ENCODE data around the gene MBTPS2. TPM values are rescaled to one million over a fixed set of nuclear protein-coding genes. Genes with fewer than 3 reads are reported as not detected.

MBTPS2 gene
- 2.4 TPM for total RNA-seq
- 2.7 TPM for polyA plus RNA-seq
- long read RNA-seq, donor 1 = 0 reads
- long read RNA-seq, donor 2, full-length matches to known transcripts = 11 of 17 reads
- long read RNA-seq, donor 2, partial matches to known transcripts = 6 of 17 reads
- long read RNA-seq, donor 2, other reads (novel, unspliced or antisense) = 0 of 17 reads
- long read RNA-seq, donor 3, full-length matches to known transcripts = 2 of 2 reads
- long read RNA-seq, donor 3, partial matches to known transcripts = 0 of 2 reads
- long read RNA-seq, donor 3, other reads (novel, unspliced or antisense) = 0 of 2 reads
- long read RNA-seq, donor 4, full-length matches to known transcripts = 4 of 4 reads
- long read RNA-seq, donor 4, partial matches to known transcripts = 0 of 4 reads
- long read RNA-seq, donor 4, other reads (novel, unspliced or antisense) = 0 of 4 reads
- long read RNA-seq, donor 5, full-length matches to known transcripts = 3 of 3 reads
- long read RNA-seq, donor 5, partial matches to known transcripts = 0 of 3 reads
- long read RNA-seq, donor 5, other reads (novel, unspliced or antisense) = 0 of 3 reads
- long read RNA-seq, donor 6, full-length matches to known transcripts = 2 of 2 reads
- long read RNA-seq, donor 6, partial matches to known transcripts = 0 of 2 reads
- long read RNA-seq, donor 6, other reads (novel, unspliced or antisense) = 0 of 2 reads
- long read RNA-seq, donor 7, full-length matches to known transcripts = 5 of 5 reads
- long read RNA-seq, donor 7, partial matches to known transcripts = 0 of 5 reads
- long read RNA-seq, donor 7, other reads (novel, unspliced or antisense) = 0 of 5 reads
- long read RNA-seq, donor 8, full-length matches to known transcripts = 1 of 1 reads
- long read RNA-seq, donor 8, partial matches to known transcripts = 0 of 1 reads
- long read RNA-seq, donor 8, other reads (novel, unspliced or antisense) = 0 of 1 reads
- long read RNA-seq, donor 9, full-length matches to known transcripts = 1 of 1 reads
- long read RNA-seq, donor 9, partial matches to known transcripts = 0 of 1 reads
- long read RNA-seq, donor 9, other reads (novel, unspliced or antisense) = 0 of 1 reads
- long read RNA-seq, donor 10, full-length matches to known transcripts = 6 of 6 reads
- long read RNA-seq, donor 10, partial matches to known transcripts = 0 of 6 reads
- long read RNA-seq, donor 10, other reads (novel, unspliced or antisense) = 0 of 6 reads

- H3K4me3 ChIP-seq (ENCODE audit: low read length in 2 of 2) = peak within 1 kb of the TSS; percentile 58 to 77
- H3K4me1 ChIP-seq (ENCODE audit: control insufficient read depth in 2 of 2, insufficient read depth in 2 of 2, low read length in 2 of 2) = peaks cover 4 to 6% of the 10 kb centered on the region in 2 donors
- H3K27ac ChIP-seq (ENCODE audit: low read depth in 1 of 2, low read length in 1 of 2) = peak within 1 kb of the TSS; percentile 61 to 65
- H3K36me3 ChIP-seq (ENCODE audit: control insufficient read depth in 2 of 2, insufficient read depth in 2 of 2, low read length in 1 of 2) = no peaks in the 10 kb centered on the region
- H3K9me3 ChIP-seq (ENCODE audit: control insufficient read depth in 2 of 2, insufficient read depth in 1 of 2, low read length in 1 of 2) = no peaks in the 10 kb centered on the region
- under 1% methylated on average over 54 of the region's 61 CpGs for WGBS
- peak; percentile 59 to 93 (median 74) for DNase-seq (ENCODE audit: low read depth in 6 of 9, low spot score in 9 of 9)
- H3K27me3 ChIP-seq (ENCODE audit: control insufficient read depth in 2 of 2, insufficient read depth in 1 of 2, low read length in 1 of 2) = no peaks in the 10 kb centered on the region
Measured at GRCh38 chrX:21839334-21840192, at the start of gene MBTPS2. TSS of gene MBTPS2 (plus strand) at chrX:21839617. CDS start at chrX:21839735, 118 bp downstream.

- Histone ChIP-seq H3K9me3 (ENCODE audit: control insufficient read depth in 2 of 2, insufficient read depth in 1 of 2, low read length in 1 of 2) (no peaks in the 10 kb centered on the region), H3K27ac (ENCODE audit: low read depth in 1 of 2, low read length in 1 of 2) (no peak overlapping the region), H3K4me1 (ENCODE audit: control insufficient read depth in 2 of 2, insufficient read depth in 2 of 2, low read length in 2 of 2) (no peaks in the 10 kb centered on the region), H3K36me3 (ENCODE audit: control insufficient read depth in 2 of 2, insufficient read depth in 2 of 2, low read length in 1 of 2) (no peaks in the 10 kb centered on the region), H3K27me3 (ENCODE audit: control insufficient read depth in 2 of 2, insufficient read depth in 1 of 2, low read length in 1 of 2) (no peaks in the 10 kb centered on the region), H3K4me3 (ENCODE audit: low read length in 2 of 2) (no peak overlapping the region)
- 98% methylated on average over 6 of the region's 6 CpGs for WGBS
- no peak for DNase-seq (ENCODE audit: low read depth in 6 of 9, low spot score in 9 of 9)
Measured at GRCh38 chrX:21798677-21799219, 40.7 kb upstream of the MBTPS2 start.

GRCh38 chrX:21799767-21800166 is 39.6 kb upstream of the MBTPS2 start:
- Histone ChIP-seq H3K27ac (ENCODE audit: low read depth in 1 of 2, low read length in 1 of 2) (no peak overlapping the region), H3K9me3 (ENCODE audit: control insufficient read depth in 2 of 2, insufficient read depth in 1 of 2, low read length in 1 of 2) (no peaks in the 10 kb centered on the region), H3K4me3 (ENCODE audit: low read length in 2 of 2) (no peak overlapping the region), H3K4me1 (ENCODE audit: control insufficient read depth in 2 of 2, insufficient read depth in 2 of 2, low read length in 2 of 2) (no peaks in the 10 kb centered on the region), H3K27me3 (ENCODE audit: control insufficient read depth in 2 of 2, insufficient read depth in 1 of 2, low read length in 1 of 2) (no peaks in the 10 kb centered on the region), H3K36me3 (ENCODE audit: control insufficient read depth in 2 of 2, insufficient read depth in 2 of 2, low read length in 1 of 2) (no peaks in the 10 kb centered on the region)
- no peak for DNase-seq (ENCODE audit: low read depth in 6 of 9, low spot score in 9 of 9)
- WGBS = 89% methylated on average over 6 of the region's 6 CpGs

GRCh38 chrX:21800344-21800770 is 39.1 kb upstream of the MBTPS2 start:
- 49% methylated on average over 1 of the region's 1 CpG for WGBS
- Histone ChIP-seq H3K36me3 (ENCODE audit: control insufficient read depth in 2 of 2, insufficient read depth in 2 of 2, low read length in 1 of 2) (no peaks in the 10 kb centered on the region), H3K27me3 (ENCODE audit: control insufficient read depth in 2 of 2, insufficient read depth in 1 of 2, low read length in 1 of 2) (no peaks in the 10 kb centered on the region), H3K27ac (ENCODE audit: low read depth in 1 of 2, low read length in 1 of 2) (no peak overlapping the region), H3K4me3 (ENCODE audit: low read length in 2 of 2) (no peak overlapping the region), H3K9me3 (ENCODE audit: control insufficient read depth in 2 of 2, insufficient read depth in 1 of 2, low read length in 1 of 2) (no peaks in the 10 kb centered on the region), H3K4me1 (ENCODE audit: control insufficient read depth in 2 of 2, insufficient read depth in 2 of 2, low read length in 2 of 2) (no peaks in the 10 kb centered on the region)
- no peak for DNase-seq (ENCODE audit: low read depth in 6 of 9, low spot score in 9 of 9)

GRCh38 chrX:21802054-21802670 is 37.3 kb upstream of the MBTPS2 start:
- Histone ChIP-seq H3K27ac (ENCODE audit: low read depth in 1 of 2, low read length in 1 of 2) (no peak overlapping the region), H3K9me3 (ENCODE audit: control insufficient read depth in 2 of 2, insufficient read depth in 1 of 2, low read length in 1 of 2) (no peaks in the 10 kb centered on the region), H3K27me3 (ENCODE audit: control insufficient read depth in 2 of 2, insufficient read depth in 1 of 2, low read length in 1 of 2) (no peaks in the 10 kb centered on the region), H3K4me1 (ENCODE audit: control insufficient read depth in 2 of 2, insufficient read depth in 2 of 2, low read length in 2 of 2) (no peaks in the 10 kb centered on the region), H3K4me3 (ENCODE audit: low read length in 2 of 2) (no peak overlapping the region), H3K36me3 (ENCODE audit: control insufficient read depth in 2 of 2, insufficient read depth in 2 of 2, low read length in 1 of 2) (no peaks in the 10 kb centered on the region)
- WGBS = 92% methylated on average over 7 of the region's 7 CpGs
- DNase-seq (ENCODE audit: low read depth in 6 of 9, low spot score in 9 of 9) = no peak

- no peaks in the 10 kb centered on the region for H3K36me3 ChIP-seq (ENCODE audit: control insufficient read depth in 2 of 2, insufficient read depth in 2 of 2, low read length in 1 of 2)
- H3K4me1 ChIP-seq (ENCODE audit: control insufficient read depth in 2 of 2, insufficient read depth in 2 of 2, low read length in 2 of 2) = no peaks in the 10 kb centered on the region
- H3K27ac ChIP-seq (ENCODE audit: low read depth in 1 of 2, low read length in 1 of 2) = no peak overlapping the region
- no peak for DNase-seq (ENCODE audit: low read depth in 6 of 9, low spot score in 9 of 9)
- no peak overlapping the region for H3K4me3 ChIP-seq (ENCODE audit: low read length in 2 of 2)
- no peaks in the 10 kb centered on the region for H3K9me3 ChIP-seq (ENCODE audit: control insufficient read depth in 2 of 2, insufficient read depth in 1 of 2, low read length in 1 of 2)
- no peaks in the 10 kb centered on the region for H3K27me3 ChIP-seq (ENCODE audit: control insufficient read depth in 2 of 2, insufficient read depth in 1 of 2, low read length in 1 of 2)
Measured at GRCh38 chrX:21802839-21803238, 36.6 kb upstream of the MBTPS2 start.

- no peak for DNase-seq (ENCODE audit: low read depth in 6 of 9, low spot score in 9 of 9)
- no peaks in the 10 kb centered on the region for H3K36me3 ChIP-seq (ENCODE audit: control insufficient read depth in 2 of 2, insufficient read depth in 2 of 2, low read length in 1 of 2)
- no peak overlapping the region for H3K4me3 ChIP-seq (ENCODE audit: low read length in 2 of 2)
- H3K4me1 ChIP-seq (ENCODE audit: control insufficient read depth in 2 of 2, insufficient read depth in 2 of 2, low read length in 2 of 2) = no peaks in the 10 kb centered on the region
- H3K27me3 ChIP-seq (ENCODE audit: control insufficient read depth in 2 of 2, insufficient read depth in 1 of 2, low read length in 1 of 2) = no peaks in the 10 kb centered on the region
- no peak overlapping the region for H3K27ac ChIP-seq (ENCODE audit: low read depth in 1 of 2, low read length in 1 of 2)
- no peaks in the 10 kb centered on the region for H3K9me3 ChIP-seq (ENCODE audit: control insufficient read depth in 2 of 2, insufficient read depth in 1 of 2, low read length in 1 of 2)
Measured at GRCh38 chrX:21806691-21807090, 32.7 kb upstream of the MBTPS2 start.

GRCh38 chrX:21811832-21812231 is 27.6 kb upstream of the MBTPS2 start:
- H3K9me3 ChIP-seq (ENCODE audit: control insufficient read depth in 2 of 2, insufficient read depth in 1 of 2, low read length in 1 of 2) = no peaks in the 10 kb centered on the region
- WGBS = 91% methylated on average over 1 of the region's 1 CpG
- H3K4me3 ChIP-seq (ENCODE audit: low read length in 2 of 2) = no peak overlapping the region
- H3K36me3 ChIP-seq (ENCODE audit: control insufficient read depth in 2 of 2, insufficient read depth in 2 of 2, low read length in 1 of 2) = no peaks in the 10 kb centered on the region
- H3K27me3 ChIP-seq (ENCODE audit: control insufficient read depth in 2 of 2, insufficient read depth in 1 of 2, low read length in 1 of 2) = no peaks in the 10 kb centered on the region
- no peaks in the 10 kb centered on the region for H3K4me1 ChIP-seq (ENCODE audit: control insufficient read depth in 2 of 2, insufficient read depth in 2 of 2, low read length in 2 of 2)
- H3K27ac ChIP-seq (ENCODE audit: low read depth in 1 of 2, low read length in 1 of 2) = no peak overlapping the region
- DNase-seq (ENCODE audit: low read depth in 6 of 9, low spot score in 9 of 9) = no peak

All from thymus (tissue), 14 donors.